ENCODE measurements around the gene ZNF224. TPM values are rescaled to one million over a fixed set of nuclear protein-coding genes. Genes with fewer than 3 reads are reported as not detected.

ZNF224 gene
- total and polyA plus RNA-seq, 2 of the 13 experiments (the other 11 are each of a cell fraction or from before 2014, with no cell fraction given): 13.0 to 16.1 TPM

GRCh38 chr19:44113138-44113783 lies 19.1 kb downstream of the ZNF224 start, which contains the start of gene ZNF225 (continued):
- TF ChIP-seq HNRNPLL (IDR thresholded peaks at IDR 0.05; ENCODE audit: low read depth, low read length, poor library complexity, severe bottlenecking) (peak; percentile 32), NCOA5 (CRISPR knock-in tag; IDR thresholded peaks at IDR 0.05) (no peak), ARID5B (CRISPR knock-in tag; IDR thresholded peaks at IDR 0.05) (peak; percentile 18; the same call in 1 of the 2 replicates), MED13 (CRISPR knock-in tag; IDR thresholded peaks at IDR 0.05) (no peak), ZNF350 (CRISPR knock-in tag; IDR thresholded peaks at IDR 0.05; ENCODE audit: borderline replicate concordance, low read depth) (peak; percentile 56; the same call in 1 of the 2 replicates), SOX5 (CRISPR knock-in tag; IDR thresholded peaks at IDR 0.05; ENCODE audit: borderline replicate concordance) (peak; percentile 29; the same call in 1 of the 2 replicates), KLF13 (CRISPR knock-in tag; IDR thresholded peaks at IDR 0.05) (no peak), ZNF121 (CRISPR knock-in tag; IDR thresholded peaks at IDR 0.05) (0 out of 2 replicates have a peak, but pooled peaks have one; percentile 41), MTF2 (CRISPR knock-in tag; IDR thresholded peaks at IDR 0.05; ENCODE audit: borderline replicate concordance) (no peak), CERS6 (CRISPR knock-in tag; IDR thresholded peaks at IDR 0.05) (no peak), ZC3H13 (CRISPR knock-in tag; IDR thresholded peaks at IDR 0.05) (no peak), ZNF432 (CRISPR knock-in tag; IDR thresholded peaks at IDR 0.05; ENCODE audit: borderline replicate concordance) (no peak), NCOA2 (CRISPR knock-in tag; IDR thresholded peaks at IDR 0.05) (no peak), EP300 (IDR thresholded peaks at IDR 0.05; ENCODE audit: low read depth in 2 of 2, low read length in 2 of 2) (peak in 1 of 2 experiments; percentile 27; a peak in 1 of 4 replicates), EP300 (CRISPR knock-in tag; IDR thresholded peaks at IDR 0.05; ENCODE audit: borderline replicate concordance) (no peak), FOXK2 (IDR thresholded peaks at IDR 0.05) (no peak), ZNF879 (CRISPR knock-in tag; IDR thresholded peaks at IDR 0.05) (peak; percentile 23; the same call in 1 of the 2 replicates), THAP11 (CRISPR knock-in tag; IDR thresholded peaks at IDR 0.05) (peak; percentile 100), NKX3-1 (CRISPR knock-in tag; IDR thresholded peaks at IDR 0.05) (no peak), ZNF501 (CRISPR knock-in tag; IDR thresholded peaks at IDR 0.05) (peak; percentile 77)
- TF ChIP-seq, protein P1, sequence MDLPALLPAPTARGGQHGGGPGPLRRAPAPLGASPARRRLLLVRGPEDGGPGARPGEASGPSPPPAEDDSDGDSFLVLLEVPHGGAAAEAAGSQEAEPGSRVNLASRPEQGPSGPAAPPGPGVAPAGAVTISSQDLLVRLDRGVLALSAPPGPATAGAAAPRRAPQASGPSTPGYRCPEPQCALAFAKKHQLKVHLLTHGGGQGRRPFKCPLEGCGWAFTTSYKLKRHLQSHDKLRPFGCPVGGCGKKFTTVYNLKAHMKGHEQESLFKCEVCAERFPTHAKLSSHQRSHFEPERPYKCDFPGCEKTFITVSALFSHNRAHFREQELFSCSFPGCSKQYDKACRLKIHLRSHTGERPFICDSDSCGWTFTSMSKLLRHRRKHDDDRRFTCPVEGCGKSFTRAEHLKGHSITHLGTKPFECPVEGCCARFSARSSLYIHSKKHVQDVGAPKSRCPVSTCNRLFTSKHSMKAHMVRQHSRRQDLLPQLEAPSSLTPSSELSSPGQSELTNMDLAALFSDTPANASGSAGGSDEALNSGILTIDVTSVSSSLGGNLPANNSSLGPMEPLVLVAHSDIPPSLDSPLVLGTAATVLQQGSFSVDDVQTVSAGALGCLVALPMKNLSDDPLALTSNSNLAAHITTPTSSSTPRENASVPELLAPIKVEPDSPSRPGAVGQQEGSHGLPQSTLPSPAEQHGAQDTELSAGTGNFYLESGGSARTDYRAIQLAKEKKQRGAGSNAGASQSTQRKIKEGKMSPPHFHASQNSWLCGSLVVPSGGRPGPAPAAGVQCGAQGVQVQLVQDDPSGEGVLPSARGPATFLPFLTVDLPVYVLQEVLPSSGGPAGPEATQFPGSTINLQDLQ (CRISPR knock-in tag; IDR thresholded peaks at IDR 0.05): no peak

Data from HepG2 (cell line).